ENCODE results near the gene WDR36.

- TF ChIP-seq CTCF (IDR thresholded peaks at IDR 0.05) (no peak), POLR2AphosphoS5 (IDR thresholded peaks at IDR 0.05) (no peak), POLR2A (IDR thresholded peaks at IDR 0.05; ENCODE audit: low read depth) (no peak), EP300 (IDR thresholded peaks at IDR 0.05) (no peak)
Observed at GRCh38 chr5:111134864-111135263, 42.7 kb downstream of the WDR36 start.
